HG02798 (cell line): Measurements from ENCODE around the gene TCF25.
A peak's percentile ranks its signal among the peaks of the same experiment; 100 is the strongest.
"Not testable (repeated sequence)": the region's sequence is repeated elsewhere in the genome, so short reads cannot be mapped to it uniquely, and the experiment has no call there.

Experiments
- ATAC-seq: cut with Tn5 transposase; IDR thresholded peaks from one replicate; pipeline ENCODE4 v1.9.1; 2021; ENCODE audit warnings: mild to moderate bottlenecking; ENCODE audit not compliant: unreplicated experiment, poor library complexity

The TCF25 gene

DNA sequence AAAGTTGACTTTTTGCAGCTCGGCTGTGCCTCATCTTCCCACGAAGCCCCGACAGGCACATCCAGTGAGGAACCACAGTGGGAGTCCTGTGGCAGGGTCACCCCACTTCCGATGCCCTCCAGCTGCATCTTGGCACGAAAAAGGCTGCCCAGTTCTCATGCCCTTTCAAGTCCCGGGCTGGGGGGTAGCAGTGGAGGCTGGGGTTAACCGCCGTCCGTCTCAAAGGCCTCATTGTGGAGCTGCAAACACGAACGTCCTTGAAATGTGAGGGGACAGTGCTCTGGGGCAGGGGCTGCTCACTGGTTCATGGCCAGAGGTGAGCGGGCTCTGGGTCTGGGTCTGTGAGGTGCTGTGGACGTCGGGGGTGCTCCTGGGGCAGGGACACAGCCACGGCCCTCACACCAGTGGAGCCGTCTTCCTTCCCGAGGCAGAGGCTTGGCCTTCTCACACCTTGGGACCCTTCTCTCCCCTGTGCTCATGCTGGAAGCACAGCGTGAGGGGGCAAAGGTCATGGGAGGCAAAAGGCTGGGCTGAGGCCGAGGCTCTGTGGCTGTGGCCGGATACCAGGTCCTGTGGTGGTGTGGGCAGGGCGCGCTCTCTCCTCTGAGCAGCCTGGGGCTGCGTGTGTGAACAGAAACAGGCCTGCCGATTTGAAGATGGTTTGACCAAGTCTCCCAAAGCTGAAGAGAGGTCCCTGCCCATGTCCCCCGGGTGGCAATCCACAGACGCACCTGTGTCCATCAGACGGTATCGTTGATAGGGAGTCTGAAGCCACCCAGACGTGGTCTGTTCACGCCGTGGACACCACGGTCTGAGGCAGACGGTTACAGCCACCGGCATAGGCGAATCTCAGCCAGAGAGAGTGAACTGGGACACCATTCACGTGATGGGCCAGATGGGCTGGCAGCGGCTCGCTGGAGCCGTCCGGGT lies 42.2 kb downstream of the TCF25 start:
- ATAC-seq, result no peak

DNA sequence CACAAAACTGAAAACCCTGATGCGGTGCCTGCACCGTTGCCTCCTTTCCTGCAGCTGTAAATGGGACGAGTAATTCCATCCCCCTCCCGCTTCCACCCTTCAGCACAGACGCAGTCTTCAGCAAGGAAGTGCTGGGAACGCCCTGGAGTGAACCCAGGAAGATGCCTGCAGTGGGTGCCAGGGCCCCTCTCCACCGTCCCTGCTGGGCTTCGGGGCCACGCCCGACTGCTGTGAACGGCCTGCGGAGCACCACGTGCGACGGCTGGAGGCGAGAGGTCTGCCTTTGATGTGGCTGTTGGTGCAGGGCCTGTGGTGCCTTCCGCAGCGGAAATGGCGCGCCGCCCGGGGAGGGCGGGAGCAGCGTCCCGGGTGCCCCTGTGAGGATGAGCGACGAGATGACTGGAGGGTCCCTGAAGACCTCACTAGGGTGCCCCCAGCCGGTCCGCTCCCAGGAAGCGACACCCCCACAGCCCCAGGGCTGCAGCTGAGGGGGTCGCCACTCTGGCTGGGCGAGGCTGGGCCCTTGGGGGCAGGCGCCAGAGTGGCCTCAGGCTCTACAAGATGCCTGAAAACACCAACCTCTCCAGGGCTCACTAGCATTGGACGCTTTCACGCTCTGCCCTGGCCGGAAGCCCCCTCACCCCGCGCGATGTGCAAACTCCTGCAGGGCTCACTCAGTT lies 44.5 kb downstream of the TCF25 start:
- peak; percentile 84 for ATAC-seq

DNA sequence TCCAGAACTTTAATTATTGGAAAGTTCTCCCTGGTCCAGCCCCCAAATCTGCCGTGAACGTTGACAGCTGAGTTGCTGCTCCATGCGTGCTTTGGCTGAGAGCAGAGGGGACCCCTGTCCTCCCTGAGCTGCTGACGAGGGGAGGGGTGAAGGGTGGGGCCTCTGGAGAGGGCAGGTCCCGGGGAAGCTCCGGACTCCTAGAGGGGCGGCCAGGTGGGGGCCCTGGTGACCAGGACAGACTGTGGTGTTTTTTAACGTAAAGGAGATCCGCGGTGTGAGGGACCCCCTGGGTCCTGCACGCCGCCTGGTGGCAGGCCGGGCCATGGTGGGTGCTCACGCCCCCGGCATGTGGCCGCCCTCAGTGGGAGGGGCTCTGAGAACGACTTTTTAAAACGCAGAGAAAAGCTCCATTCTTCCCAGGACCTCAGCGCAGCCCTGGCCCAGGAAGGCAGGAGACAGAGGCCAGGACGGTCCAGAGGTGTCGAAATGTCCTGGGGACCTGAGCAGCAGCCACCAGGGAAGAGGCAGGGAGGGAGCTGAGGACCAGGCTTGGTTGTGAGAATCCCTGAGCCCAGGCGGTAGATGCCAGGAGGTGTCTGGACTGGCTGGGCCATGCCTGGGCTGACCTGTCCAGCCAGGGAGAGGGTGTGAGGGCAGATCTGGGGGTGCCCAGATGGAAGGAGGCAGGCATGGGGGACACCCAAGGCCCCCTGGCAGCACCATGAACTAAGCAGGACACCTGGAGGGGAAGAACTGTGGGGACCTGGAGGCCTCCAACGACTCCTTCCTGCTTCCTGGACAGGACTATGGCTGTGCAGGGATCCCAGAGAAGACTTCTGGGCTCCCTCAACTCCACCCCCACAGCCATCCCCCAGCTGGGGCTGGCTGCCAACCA lies 45.3 kb downstream of the TCF25 start, which contains the start of gene MC1R:
Gene MC1R (plus strand): TSS at position 410 of the 895 bp plus-strand sequence. CDS start 397 bp downstream, at position 807.
- ATAC-seq, result no peak

DNA sequence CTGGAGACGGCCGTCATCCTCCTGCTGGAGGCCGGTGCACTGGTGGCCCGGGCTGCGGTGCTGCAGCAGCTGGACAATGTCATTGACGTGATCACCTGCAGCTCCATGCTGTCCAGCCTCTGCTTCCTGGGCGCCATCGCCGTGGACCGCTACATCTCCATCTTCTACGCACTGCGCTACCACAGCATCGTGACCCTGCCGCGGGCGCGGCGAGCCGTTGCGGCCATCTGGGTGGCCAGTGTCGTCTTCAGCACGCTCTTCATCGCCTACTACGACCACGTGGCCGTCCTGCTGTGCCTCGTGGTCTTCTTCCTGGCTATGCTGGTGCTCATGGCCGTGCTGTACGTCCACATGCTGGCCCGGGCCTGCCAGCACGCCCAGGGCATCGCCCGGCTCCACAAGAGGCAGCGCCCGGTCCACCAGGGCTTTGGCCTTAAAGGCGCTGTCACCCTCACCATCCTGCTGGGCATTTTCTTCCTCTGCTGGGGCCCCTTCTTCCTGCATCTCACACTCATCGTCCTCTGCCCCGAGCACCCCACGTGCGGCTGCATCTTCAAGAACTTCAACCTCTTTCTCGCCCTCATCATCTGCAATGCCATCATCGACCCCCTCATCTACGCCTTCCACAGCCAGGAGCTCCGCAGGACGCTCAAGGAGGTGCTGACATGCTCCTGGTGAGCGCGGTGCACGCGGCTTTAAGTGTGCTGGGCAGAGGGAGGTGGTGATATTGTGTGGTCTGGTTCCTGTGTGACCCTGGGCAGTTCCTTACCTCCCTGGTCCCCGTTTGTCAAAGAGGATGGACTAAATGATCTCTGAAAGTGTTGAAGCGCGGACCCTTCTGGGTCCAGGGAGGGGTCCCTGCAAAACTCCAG lies 46.4 kb downstream of the TCF25 start:
- ATAC-seq, result no peak

GRCh38 chr16:89920723-89921122 lies 47.3 kb downstream of the TCF25 start:
- ATAC-seq, result no peak

DNA sequence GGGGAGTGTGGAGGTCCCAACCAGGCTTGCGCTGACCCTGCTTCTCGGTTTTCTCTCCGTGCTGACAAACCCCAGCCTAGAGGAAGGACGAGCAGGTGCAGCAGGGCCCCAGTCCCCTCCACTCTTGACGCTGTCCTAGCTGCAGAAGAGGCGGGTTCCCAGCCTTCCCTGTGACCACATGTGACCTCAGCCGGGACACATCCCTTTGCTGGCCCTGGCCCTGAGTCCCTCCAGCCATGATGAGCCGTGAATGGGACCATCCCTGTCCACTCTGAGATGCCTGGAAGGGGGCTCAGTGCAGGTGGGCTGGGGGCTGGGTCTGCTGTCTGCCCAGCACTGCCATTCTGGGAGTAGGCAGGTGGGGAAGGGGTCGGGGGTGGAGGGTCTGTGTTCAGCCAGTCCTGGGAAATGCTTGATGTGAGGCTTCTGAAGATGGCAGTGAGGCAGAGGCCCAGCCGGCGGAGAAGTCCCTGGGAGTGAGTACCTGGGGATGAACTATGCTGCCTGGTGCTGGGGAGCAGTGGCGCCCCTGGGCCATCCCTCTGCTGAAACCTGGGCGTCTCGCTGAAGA lies 47.8 kb downstream of the TCF25 start:
- ATAC-seq, result no peak

- no peak for ATAC-seq
Observed at GRCh38 chr16:89921702-89922476, 48.5 kb downstream of the TCF25 start.

- ATAC-seq, result no peak
Observed at GRCh38 chr16:89922477-89922883, 49.1 kb downstream of the TCF25 start.

DNA sequence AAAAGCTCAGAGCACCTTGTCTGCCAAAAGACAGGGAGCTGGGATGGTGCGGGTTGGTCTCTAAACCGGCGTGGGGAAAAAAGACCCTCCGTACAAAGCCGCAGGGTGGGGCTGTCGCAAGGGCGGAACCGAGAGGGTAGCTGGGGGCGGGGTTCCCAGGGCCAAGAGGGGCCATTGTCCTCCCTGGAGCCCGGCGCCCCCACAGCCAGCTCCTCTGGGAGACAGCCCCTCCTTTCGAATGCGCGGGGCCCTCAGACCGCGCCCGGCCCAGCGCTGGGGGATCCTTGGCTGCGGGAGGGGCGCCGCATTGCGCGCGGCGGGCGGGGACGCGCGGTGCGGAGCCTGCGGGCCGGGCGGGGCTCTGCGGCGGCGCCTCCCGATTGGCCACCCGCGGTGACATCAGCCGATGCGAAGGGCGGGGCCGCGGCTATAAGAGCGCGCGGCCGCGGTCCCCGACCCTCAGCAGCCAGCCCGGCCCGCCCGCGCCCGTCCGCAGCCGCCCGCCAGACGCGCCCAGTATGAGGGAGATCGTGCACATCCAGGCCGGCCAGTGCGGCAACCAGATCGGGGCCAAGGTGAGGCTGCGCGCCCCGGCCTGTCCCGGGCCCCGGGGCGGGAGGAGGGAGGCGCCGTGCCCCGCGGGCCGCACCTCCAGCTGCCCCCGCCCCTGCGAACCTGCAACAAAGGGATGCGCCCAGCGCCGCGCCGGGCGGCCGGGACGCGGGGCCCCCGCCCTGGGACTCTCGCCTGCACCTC lies 49.7 kb downstream of the TCF25 start, which contains the start of gene TUBB3:
Gene TUBB3 (plus strand): TSS at position 459 of the 756 bp plus-strand sequence. CDS start 60 bp downstream, at position 519.
- ATAC-seq, result peak; percentile 41

GRCh38 chr16:89923640-89924296 lies 50.4 kb downstream of the TCF25 start:
- ATAC-seq, result no peak

- ATAC-seq, result no peak
Observed at GRCh38 chr16:89924297-89924924, 51.0 kb downstream of the TCF25 start.

GRCh38 chr16:89924925-89925307 lies 51.5 kb downstream of the TCF25 start:
- no peak for ATAC-seq

GRCh38 chr16:89925596-89926079 lies 52.2 kb downstream of the TCF25 start:
- no peak for ATAC-seq

DNA sequence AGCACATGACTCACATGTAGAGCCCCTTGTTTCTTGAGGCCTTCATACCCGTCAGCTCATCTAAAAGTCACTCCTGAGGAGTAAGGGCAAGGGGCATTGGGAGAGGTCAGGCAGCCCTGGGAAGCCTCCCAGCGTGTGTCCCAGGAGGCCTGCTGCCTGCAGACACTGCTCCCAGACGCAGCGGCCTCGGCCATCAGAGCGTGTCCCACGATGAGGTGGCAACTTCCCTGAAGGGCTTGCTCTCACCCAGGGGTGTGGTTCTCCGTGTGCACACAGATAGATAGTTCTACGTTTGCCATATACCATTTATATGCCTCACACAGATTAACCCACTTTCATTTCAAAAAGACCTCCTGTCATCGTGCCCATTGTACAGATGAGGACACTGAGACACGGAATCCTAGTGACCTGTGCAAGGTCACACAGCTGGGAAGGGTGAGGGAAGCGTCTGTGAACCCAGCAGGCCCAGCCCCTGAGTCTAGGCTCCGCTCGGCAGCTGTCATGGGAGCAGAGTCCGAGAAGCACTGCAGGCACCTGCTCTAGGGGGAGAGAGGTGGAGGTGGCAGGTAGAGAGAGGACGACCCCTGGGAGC lies 58.0 kb downstream of the TCF25 start:
- no peak for ATAC-seq

GRCh38 chr16:89931964-89932363 lies 58.6 kb downstream of the TCF25 start:
- ATAC-seq, result no peak

- not testable (repeated sequence) for ATAC-seq
Observed at GRCh38 chr16:89934019-89934418, 60.6 kb downstream of the TCF25 start.
